Measurements from ENCODE around the gene EVC2. TPM values are rescaled to one million over a fixed set of nuclear protein-coding genes. Genes with fewer than 3 reads are reported as not detected.

The EVC2 gene
- total RNA-seq, 1 donor from 2014 or later, result 16.9 TPM

DNA sequence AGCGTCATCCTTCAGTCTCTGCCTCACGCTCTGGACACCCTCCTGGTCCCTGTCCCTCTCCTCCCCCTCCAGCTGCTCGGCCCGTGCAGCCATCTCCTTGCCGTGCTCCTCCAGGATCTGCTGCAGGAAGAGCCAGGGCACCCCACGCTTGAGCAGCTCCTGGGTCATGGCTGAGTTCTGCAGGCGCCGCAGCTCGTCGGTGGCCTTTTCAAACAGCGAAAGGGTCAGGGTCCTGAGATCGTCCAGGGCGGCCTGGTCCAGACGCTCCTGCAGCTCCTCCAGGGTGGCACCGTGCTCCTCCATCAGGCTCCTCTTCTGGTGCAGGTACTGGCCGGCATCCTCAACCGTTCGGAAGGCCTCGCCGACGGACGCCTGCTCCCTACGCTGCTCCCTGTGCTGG, 85.8 kb downstream of the EVC2 start:
- TF ChIP-seq, protein P1, sequence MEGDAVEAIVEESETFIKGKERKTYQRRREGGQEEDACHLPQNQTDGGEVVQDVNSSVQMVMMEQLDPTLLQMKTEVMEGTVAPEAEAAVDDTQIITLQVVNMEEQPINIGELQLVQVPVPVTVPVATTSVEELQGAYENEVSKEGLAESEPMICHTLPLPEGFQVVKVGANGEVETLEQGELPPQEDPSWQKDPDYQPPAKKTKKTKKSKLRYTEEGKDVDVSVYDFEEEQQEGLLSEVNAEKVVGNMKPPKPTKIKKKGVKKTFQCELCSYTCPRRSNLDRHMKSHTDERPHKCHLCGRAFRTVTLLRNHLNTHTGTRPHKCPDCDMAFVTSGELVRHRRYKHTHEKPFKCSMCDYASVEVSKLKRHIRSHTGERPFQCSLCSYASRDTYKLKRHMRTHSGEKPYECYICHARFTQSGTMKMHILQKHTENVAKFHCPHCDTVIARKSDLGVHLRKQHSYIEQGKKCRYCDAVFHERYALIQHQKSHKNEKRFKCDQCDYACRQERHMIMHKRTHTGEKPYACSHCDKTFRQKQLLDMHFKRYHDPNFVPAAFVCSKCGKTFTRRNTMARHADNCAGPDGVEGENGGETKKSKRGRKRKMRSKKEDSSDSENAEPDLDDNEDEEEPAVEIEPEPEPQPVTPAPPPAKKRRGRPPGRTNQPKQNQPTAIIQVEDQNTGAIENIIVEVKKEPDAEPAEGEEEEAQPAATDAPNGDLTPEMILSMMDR (IDR thresholded peaks at IDR 0.05; ENCODE audit: unreplicated experiment), result no peak
- Mint-ChIP-seq H3K4me3 (no peak overlapping the region), H3K27ac (no peak overlapping the region), H3K9me3 (peaks cover 7% of the 10 kb centered on the region), H3K4me1 (no peaks in the 10 kb centered on the region), H3K36me3 (peaks cover 63% of the 10 kb centered on the region), H3K27me3 (ENCODE audit: low read depth) (no peaks in the 10 kb centered on the region)
- no peak for DNase-seq (ENCODE audit: low spot score in 2 of 2, unreplicated experiment in 2 of 2)

GRCh38 chr4:5619913-5620625, 88.3 kb downstream of the EVC2 start:
- Mint-ChIP-seq H3K27ac (no peak overlapping the region), H3K9me3 (peaks cover 7% of the 10 kb centered on the region), H3K4me1 (peaks cover 7% of the 10 kb centered on the region), H3K36me3 (peaks cover 66% of the 10 kb centered on the region), H3K27me3 (ENCODE audit: low read depth) (no peaks in the 10 kb centered on the region), H3K4me3 (no peak overlapping the region)
- TF ChIP-seq, protein P1 (IDR thresholded peaks at IDR 0.05; ENCODE audit: unreplicated experiment), result no peak
- no peak for DNase-seq (ENCODE audit: low spot score in 2 of 2, unreplicated experiment in 2 of 2)

DNA sequence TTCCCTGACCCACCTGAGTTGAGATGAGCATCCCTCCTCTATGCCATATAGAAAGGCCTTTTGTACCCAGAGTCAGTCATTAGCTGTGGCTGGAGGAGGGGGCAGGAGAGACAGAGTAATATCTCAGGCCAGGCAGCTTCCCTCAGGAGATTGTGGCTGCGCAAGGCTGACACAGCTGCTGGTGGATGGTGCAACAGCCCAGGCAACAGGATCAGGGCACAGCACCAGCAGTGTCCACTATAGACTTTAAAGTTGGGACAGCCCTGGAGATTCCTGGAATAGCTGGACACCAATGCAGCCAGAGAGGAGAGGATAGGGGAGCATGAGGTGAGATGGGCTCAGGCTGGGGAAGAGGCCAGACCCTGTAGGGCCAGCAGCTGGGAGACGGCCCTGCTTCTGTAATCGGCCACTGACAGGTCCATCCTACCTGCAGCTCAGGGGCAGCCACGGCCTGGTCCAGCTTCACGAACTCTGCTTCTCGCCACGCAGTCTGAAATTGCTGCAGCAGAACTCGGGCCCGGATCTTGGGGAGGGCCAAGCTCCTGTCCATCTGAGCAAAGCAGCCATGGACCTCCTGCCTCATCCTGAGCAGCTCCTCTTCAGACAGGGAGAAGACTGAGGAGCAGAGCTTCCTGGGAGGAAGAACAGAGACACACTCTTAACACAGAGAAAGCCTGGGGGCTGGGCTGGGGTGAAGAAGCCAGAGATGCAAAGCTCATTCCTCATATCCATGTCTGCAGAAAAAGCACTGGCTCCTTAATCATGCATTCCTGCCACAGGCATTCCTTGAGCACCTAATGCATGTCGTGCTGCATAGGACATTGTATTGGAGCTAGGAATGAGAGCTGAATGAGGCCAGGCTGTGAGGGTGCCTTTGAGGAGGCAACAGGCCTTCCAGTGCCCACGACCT, 90.1 kb downstream of the EVC2 start:
- TF ChIP-seq, protein P1 (IDR thresholded peaks at IDR 0.05; ENCODE audit: unreplicated experiment), result no peak
- peaks cover 19% of the 10 kb centered on the region for H3K4me1 Mint-ChIP-seq
- no peaks in the 10 kb centered on the region for H3K9me3 Mint-ChIP-seq
- no peak overlapping the region for H3K4me3 Mint-ChIP-seq
- no peaks in the 10 kb centered on the region for H3K27me3 Mint-ChIP-seq (ENCODE audit: low read depth)
- H3K36me3 Mint-ChIP-seq, result peaks cover 65% of the 10 kb centered on the region
- no peak overlapping the region for H3K27ac Mint-ChIP-seq
- DNase-seq (ENCODE audit: low spot score in 2 of 2, unreplicated experiment in 2 of 2), result no peak

DNA sequence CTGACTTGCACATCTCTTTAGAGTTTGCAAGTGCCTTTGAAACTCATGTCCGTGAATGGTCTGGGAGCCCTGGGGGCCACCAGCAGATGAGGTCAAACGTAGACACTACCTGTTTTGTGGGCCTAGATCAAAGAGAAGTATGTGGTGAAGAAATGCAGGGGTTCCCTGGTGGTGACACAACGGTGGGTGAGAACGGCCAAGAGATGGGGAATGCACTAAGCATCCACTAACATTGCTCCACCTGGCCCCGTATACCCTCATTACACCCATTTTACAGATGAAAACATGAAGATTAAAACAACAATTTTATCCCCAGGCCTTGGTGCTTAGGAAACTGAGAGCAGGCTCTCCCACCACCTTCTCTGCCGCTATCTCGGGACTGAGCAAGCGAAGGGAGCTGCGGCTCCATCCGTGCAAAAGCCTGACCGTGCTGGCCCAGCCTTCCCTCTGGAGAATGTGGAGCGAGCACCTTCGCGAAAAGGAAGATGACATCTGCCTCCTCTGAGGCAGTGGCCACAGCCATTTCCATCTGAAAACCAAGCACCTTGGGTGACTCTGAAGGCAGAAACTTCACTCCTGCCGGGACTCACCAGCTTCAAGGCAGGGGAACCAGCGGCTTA, 91.9 kb downstream of the EVC2 start:
- Mint-ChIP-seq H3K27ac (no peak overlapping the region), H3K27me3 (ENCODE audit: low read depth) (no peaks in the 10 kb centered on the region), H3K36me3 (peaks cover 57% of the 10 kb centered on the region), H3K9me3 (no peaks in the 10 kb centered on the region), H3K4me3 (no peak overlapping the region), H3K4me1 (peaks cover 29% of the 10 kb centered on the region)
- DNase-seq (ENCODE audit: low spot score in 2 of 2, unreplicated experiment in 2 of 2), result no peak
- TF ChIP-seq, protein P1 (IDR thresholded peaks at IDR 0.05; ENCODE audit: unreplicated experiment), result no peak

GRCh38 chr4:5615496-5616075, 92.8 kb downstream of the EVC2 start:
- no peak overlapping the region for H3K4me3 Mint-ChIP-seq
- no peaks in the 10 kb centered on the region for H3K9me3 Mint-ChIP-seq
- peaks cover 35% of the 10 kb centered on the region for H3K4me1 Mint-ChIP-seq
- peaks cover 56% of the 10 kb centered on the region for H3K36me3 Mint-ChIP-seq
- H3K27me3 Mint-ChIP-seq (ENCODE audit: low read depth), result no peaks in the 10 kb centered on the region
- TF ChIP-seq, protein P1 (IDR thresholded peaks at IDR 0.05; ENCODE audit: unreplicated experiment), result no peak
- DNase-seq (ENCODE audit: low spot score in 2 of 2, unreplicated experiment in 2 of 2), result no peak
- H3K27ac Mint-ChIP-seq, result peak overlapping the region; percentile 54
